Measurements from ENCODE around the gene DNAAF1. TPM values are rescaled to one million over a fixed set of nuclear protein-coding genes. Genes with fewer than 3 reads are reported as not detected.

DNAAF1 gene
- total and polyA plus RNA-seq, 2 donors (not counting 3 experiments of a cell fraction or from before 2014, with no cell fraction given) = 0.01 TPM; not detected in 1

DNA sequence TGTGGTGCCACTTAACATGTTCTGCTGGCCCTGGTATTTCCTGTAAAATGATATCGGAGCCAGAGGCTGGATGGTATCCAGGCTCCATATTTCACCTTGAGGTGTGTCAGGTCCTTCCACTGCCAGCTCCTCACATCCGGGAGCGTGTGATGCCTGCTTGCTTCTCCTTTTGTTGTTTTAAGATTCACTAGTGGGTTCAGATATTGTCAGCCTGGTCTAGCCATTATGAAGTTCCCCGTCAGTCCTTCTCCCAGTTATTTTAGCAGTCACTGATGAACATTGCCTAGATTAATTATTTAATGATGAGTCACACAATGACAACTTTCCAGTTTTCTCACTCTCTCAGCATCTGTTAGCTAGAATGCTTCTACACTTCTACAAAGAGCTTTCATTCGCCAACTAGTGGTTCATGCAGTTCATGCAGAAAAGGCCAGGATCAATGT is 11.3 kb downstream of the DNAAF1 start:
- Histone ChIP-seq H3K79me2 (ENCODE audit: control insufficient read depth, insufficient read depth, low read length) (no peaks in the 10 kb centered on the region), H3K4me2 (ENCODE audit: insufficient read depth, low read length) (no peak overlapping the region), H3K4me3 (replicated peaks in 1 of 3; ENCODE audit: insufficient read depth in 1 of 3, low read depth in 1 of 3, low read length in 3 of 3) (no peak overlapping the region), H3K27me3 (ENCODE audit: control insufficient read depth in 2 of 2, insufficient read depth in 2 of 2, low read length in 2 of 2) (peaks cover 22 to 23% of the 10 kb centered on the region in 2 experiments), H3K9me3 (replicated peaks; ENCODE audit: control insufficient read depth, insufficient read depth, low read length) (no peaks in the 10 kb centered on the region), H3K27ac (ENCODE audit: insufficient read depth, low read depth, low read length) (no peak overlapping the region), H3K9ac (replicated peaks; ENCODE audit: extremely low read depth, insufficient read depth, low read length) (no peak overlapping the region), H4K20me1 (replicated peaks; ENCODE audit: control insufficient read depth, extremely low read depth, insufficient read depth, low read length) (no peaks in the 10 kb centered on the region), H2AFZ (ENCODE audit: low read depth, low read length) (no peak overlapping the region), H3K4me1 (ENCODE audit: control insufficient read depth, extremely low read depth, insufficient read depth, low read length) (no peaks in the 10 kb centered on the region), H3K9me1 (replicated peaks; ENCODE audit: control insufficient read depth, extremely low read depth, insufficient read depth, low read length) (no peaks in the 10 kb centered on the region), H3K36me3 (ENCODE audit: control insufficient read depth in 2 of 2, extremely low read depth in 1 of 2, insufficient read depth in 2 of 2, low read length in 2 of 2) (no peaks in the 10 kb centered on the region)
- intact Hi-C loops (cut with micrococcal nuclease) (loop anchor here (5.0 kb wide), 1 partner anchor 771 kb away; no protein-coding TSS in a partner anchor), dilution Hi-C loops (cut with MboI; ENCODE audit: extremely low pct_ligation_motif_present, low sequenced_read_pairs) (no loop called here)
- POLR2A ChIA-PET = interaction anchor here (1.2 kb wide), 1 partner anchor 40 kb away, joined by 4 read pairs; the partner anchor contains the start of gene MBTPS1
- BruUV-seq (replicated peaks) = no TSS peak
- DNase-seq (ENCODE audit: low read depth, low spot score) = no peak
- no peak for FAIRE-seq
- TF ChIP-seq POLR2A (IDR thresholded peaks at IDR 0.05; ENCODE audit: low read depth, low read length) (no peak), GATA2 (IDR thresholded peaks at IDR 0.05; ENCODE audit: insufficient read depth, insufficient read length, low read depth, low read length) (no peak), FOS (IDR thresholded peaks at IDR 0.05; ENCODE audit: borderline replicate concordance, insufficient read depth, low read length) (no peak), POLR2AphosphoS5 (IDR thresholded peaks at IDR 0.05; ENCODE audit: insufficient read depth, low read depth, low read length) (no peak), EZH2 (IDR thresholded peaks at IDR 0.05; ENCODE audit: borderline replicate concordance, low read depth, low read length, severe bottlenecking) (no peak), MYC (IDR thresholded peaks at IDR 0.05; ENCODE audit: low read depth, low read length) (no peak), JUN (IDR thresholded peaks at IDR 0.05; ENCODE audit: borderline replicate concordance, insufficient read depth, insufficient read length, low read depth) (no peak)
- TF ChIP-seq, protein P1, sequence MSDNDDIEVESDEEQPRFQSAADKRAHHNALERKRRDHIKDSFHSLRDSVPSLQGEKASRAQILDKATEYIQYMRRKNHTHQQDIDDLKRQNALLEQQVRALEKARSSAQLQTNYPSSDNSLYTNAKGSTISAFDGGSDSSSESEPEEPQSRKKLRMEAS (IDR thresholded peaks at IDR 0.05; ENCODE audit: insufficient read depth, insufficient read length) = no peak
- TF ChIP-seq, protein P2, sequence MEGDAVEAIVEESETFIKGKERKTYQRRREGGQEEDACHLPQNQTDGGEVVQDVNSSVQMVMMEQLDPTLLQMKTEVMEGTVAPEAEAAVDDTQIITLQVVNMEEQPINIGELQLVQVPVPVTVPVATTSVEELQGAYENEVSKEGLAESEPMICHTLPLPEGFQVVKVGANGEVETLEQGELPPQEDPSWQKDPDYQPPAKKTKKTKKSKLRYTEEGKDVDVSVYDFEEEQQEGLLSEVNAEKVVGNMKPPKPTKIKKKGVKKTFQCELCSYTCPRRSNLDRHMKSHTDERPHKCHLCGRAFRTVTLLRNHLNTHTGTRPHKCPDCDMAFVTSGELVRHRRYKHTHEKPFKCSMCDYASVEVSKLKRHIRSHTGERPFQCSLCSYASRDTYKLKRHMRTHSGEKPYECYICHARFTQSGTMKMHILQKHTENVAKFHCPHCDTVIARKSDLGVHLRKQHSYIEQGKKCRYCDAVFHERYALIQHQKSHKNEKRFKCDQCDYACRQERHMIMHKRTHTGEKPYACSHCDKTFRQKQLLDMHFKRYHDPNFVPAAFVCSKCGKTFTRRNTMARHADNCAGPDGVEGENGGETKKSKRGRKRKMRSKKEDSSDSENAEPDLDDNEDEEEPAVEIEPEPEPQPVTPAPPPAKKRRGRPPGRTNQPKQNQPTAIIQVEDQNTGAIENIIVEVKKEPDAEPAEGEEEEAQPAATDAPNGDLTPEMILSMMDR (IDR thresholded peaks at IDR 0.05; ENCODE audit: extremely low read depth in 1 of 2, insufficient read depth in 1 of 2, low read depth in 1 of 2, low read length in 2 of 2) = no peak
- CTCF ChIA-PET = interaction anchor here (0.6 to 1.6 kb wide), 6 partner anchors 10 to 752 kb away, joined by 3 to 7 read pairs (median 4); partner anchors contain the start of gene TAF1C
